ENCODE data around the gene SHISA6. TPM values are rescaled to one million over a fixed set of nuclear protein-coding genes. Genes with fewer than 3 reads are reported as not detected.

The SHISA6 gene
- total RNA-seq, 1 experiment from 2014 or later, result 40.0 TPM

DNA sequence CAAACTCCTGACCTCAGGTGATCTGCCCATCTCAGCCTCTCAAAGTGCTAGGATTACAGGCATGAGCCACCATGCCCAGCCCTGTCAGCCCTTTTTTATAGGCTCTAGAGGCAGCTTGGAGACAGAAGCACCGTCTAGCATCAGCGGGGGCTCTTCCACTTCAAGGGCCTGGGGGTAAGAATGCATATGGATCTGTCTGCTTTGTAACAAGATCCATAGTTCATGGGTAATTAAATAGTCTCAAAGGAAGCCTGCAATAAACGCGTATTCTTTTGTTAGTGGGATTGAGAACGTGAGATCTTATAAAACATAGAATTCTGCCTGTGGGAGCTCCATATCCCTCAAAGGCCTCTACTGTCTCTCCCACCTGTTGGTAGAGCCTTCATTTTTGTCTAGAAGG, 142.1 kb downstream of the SHISA6 start:
- Histone ChIP-seq H3K27me3 (replicated peaks; ENCODE audit: insufficient read depth, low read depth, low read length, poor library complexity) (no peaks in the 10 kb centered on the region), H3K27ac (ENCODE audit: low read depth, low read length, poor library complexity, severe bottlenecking) (peak overlapping the region; percentile 73), H3K36me3 (ENCODE audit: insufficient read depth, low read length, poor library complexity, severe bottlenecking) (no peaks in the 10 kb centered on the region), H3K4me1 (ENCODE audit: insufficient read depth, low read length, poor library complexity, severe bottlenecking) (peaks cover 56% of the 10 kb centered on the region), H3K4me3 (ENCODE audit: low read depth, low read length, poor library complexity, severe bottlenecking) (no peak overlapping the region), H3K9me3 (ENCODE audit: low read depth, low read length, poor library complexity, severe bottlenecking) (no peaks in the 10 kb centered on the region)
- TF ChIP-seq EZH2 (IDR thresholded peaks at IDR 0.05; ENCODE audit: borderline replicate concordance, low read depth, low read length, poor library complexity, severe bottlenecking), result no peak
- TF ChIP-seq, protein P1, sequence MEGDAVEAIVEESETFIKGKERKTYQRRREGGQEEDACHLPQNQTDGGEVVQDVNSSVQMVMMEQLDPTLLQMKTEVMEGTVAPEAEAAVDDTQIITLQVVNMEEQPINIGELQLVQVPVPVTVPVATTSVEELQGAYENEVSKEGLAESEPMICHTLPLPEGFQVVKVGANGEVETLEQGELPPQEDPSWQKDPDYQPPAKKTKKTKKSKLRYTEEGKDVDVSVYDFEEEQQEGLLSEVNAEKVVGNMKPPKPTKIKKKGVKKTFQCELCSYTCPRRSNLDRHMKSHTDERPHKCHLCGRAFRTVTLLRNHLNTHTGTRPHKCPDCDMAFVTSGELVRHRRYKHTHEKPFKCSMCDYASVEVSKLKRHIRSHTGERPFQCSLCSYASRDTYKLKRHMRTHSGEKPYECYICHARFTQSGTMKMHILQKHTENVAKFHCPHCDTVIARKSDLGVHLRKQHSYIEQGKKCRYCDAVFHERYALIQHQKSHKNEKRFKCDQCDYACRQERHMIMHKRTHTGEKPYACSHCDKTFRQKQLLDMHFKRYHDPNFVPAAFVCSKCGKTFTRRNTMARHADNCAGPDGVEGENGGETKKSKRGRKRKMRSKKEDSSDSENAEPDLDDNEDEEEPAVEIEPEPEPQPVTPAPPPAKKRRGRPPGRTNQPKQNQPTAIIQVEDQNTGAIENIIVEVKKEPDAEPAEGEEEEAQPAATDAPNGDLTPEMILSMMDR (conservative IDR thresholded peaks at IDR 0.05; ENCODE audit: low read depth, low read length), result no peak
- POLR2A ChIA-PET (ENCODE audit: low non-redundant PET), result interaction anchor here (0.7 kb wide), 1 partner anchor 311 kb away, joined by 15 read pairs; no protein-coding TSS in a partner anchor
- CTCF ChIA-PET, result no interaction called here
- BruUV-seq (replicated peaks), result no TSS peak
- intact Hi-C loops (cut with micrococcal nuclease; ENCODE audit: unreplicated experiment), result loop anchor here (5.0 kb wide), 3 partner anchors 104 to 141 kb away; partner anchors contain the start of gene SHISA6
- DNase-seq (ENCODE audit: low spot score), result peak; percentile 93

DNA sequence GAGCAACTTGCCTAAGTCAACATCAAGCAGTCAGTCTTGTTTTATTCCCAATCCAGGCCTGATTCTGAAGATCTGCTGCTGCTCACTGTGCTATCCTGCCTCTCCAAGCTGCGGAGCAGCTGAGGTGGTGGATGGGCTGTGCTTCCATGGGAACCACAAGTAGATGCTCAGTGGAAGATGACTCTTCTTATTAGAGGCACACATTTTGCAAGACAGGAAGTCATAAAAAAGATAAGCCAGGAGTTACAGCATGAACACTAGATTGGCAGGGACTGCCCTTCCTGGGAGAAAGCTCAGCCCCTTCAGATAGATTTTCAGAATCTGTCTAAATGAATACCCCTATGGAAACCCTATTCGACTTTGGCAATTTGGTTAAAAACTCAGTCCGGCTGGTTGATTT, 143.1 kb downstream of the SHISA6 start:
- ChIA-PET POLR2A (ENCODE audit: low non-redundant PET) (no interaction called here), CTCF (no interaction called here)
- BruUV-seq (replicated peaks), result no TSS peak

DNA sequence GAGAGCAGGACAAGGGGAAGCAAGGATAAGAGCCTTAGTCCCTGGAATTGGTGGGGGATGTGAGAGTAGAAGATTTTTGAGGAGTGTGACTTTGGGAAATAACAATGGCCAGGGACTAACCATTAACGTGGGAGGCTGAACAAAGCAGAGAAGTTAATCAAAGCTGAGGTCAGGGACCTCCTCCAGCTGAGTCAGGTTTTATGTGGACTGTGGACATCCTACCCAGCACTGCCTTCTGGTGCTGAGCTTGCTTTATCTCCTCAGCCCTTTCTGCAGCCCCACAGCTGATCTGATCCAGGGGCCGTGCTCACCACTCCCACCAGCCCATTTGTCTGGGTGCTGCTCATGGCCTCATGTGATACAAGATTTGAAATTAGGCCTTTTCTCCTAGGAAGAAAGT, 146.6 kb downstream of the SHISA6 start:
- TF ChIP-seq, protein P1 (conservative IDR thresholded peaks at IDR 0.05; ENCODE audit: low read depth, low read length), result no peak
- TF ChIP-seq EZH2 (IDR thresholded peaks at IDR 0.05; ENCODE audit: borderline replicate concordance, low read depth, low read length, poor library complexity, severe bottlenecking), result no peak
- no peaks in the 10 kb centered on the region for H3K9me3 ChIP-seq (ENCODE audit: low read depth, low read length, poor library complexity, severe bottlenecking)
- no peaks in the 10 kb centered on the region for H3K36me3 ChIP-seq (ENCODE audit: insufficient read depth, low read length, poor library complexity, severe bottlenecking)
- ChIA-PET CTCF (no interaction called here), POLR2A (ENCODE audit: low non-redundant PET) (no interaction called here)
- H3K4me3 ChIP-seq (ENCODE audit: low read depth, low read length, poor library complexity, severe bottlenecking), result no peak overlapping the region
- intact Hi-C loops (cut with micrococcal nuclease; ENCODE audit: unreplicated experiment), result no loop called here
- H3K27ac ChIP-seq (ENCODE audit: low read depth, low read length, poor library complexity, severe bottlenecking), result no peak overlapping the region
- no peak for DNase-seq (ENCODE audit: low spot score)
- H3K4me1 ChIP-seq (ENCODE audit: insufficient read depth, low read length, poor library complexity, severe bottlenecking), result peaks cover 33% of the 10 kb centered on the region
- BruUV-seq (replicated peaks), result no TSS peak
- no peaks in the 10 kb centered on the region for H3K27me3 ChIP-seq (replicated peaks; ENCODE audit: insufficient read depth, low read depth, low read length, poor library complexity)

More for the DNA sequence above, 143.1 kb downstream of the SHISA6 start:
- H3K4me3 ChIP-seq (ENCODE audit: low read depth, low read length, poor library complexity, severe bottlenecking), result no peak overlapping the region
- no peaks in the 10 kb centered on the region for H3K36me3 ChIP-seq (ENCODE audit: insufficient read depth, low read length, poor library complexity, severe bottlenecking)
- peak; percentile 96 for DNase-seq (ENCODE audit: low spot score)
- peaks cover 56% of the 10 kb centered on the region for H3K4me1 ChIP-seq (ENCODE audit: insufficient read depth, low read length, poor library complexity, severe bottlenecking)
- H3K27ac ChIP-seq (ENCODE audit: low read depth, low read length, poor library complexity, severe bottlenecking), result peak overlapping the region; percentile 77
- no peaks in the 10 kb centered on the region for H3K9me3 ChIP-seq (ENCODE audit: low read depth, low read length, poor library complexity, severe bottlenecking)
- no peaks in the 10 kb centered on the region for H3K27me3 ChIP-seq (replicated peaks; ENCODE audit: insufficient read depth, low read depth, low read length, poor library complexity)
- TF ChIP-seq EZH2 (IDR thresholded peaks at IDR 0.05; ENCODE audit: borderline replicate concordance, low read depth, low read length, poor library complexity, severe bottlenecking), result no peak
- TF ChIP-seq, protein P1 (conservative IDR thresholded peaks at IDR 0.05; ENCODE audit: low read depth, low read length), result no peak
- intact Hi-C loops (cut with micrococcal nuclease; ENCODE audit: unreplicated experiment), result loop anchor here (5.0 kb wide), 3 partner anchors 103 to 142 kb away; partner anchors contain the start of gene SHISA6

Measured in A673 (cell line).